BJ (cell line): ENCODE results near the gene CTDSPL. TPM values are rescaled to one million over a fixed set of nuclear protein-coding genes. Genes with fewer than 3 reads are reported as not detected.

ENCODE experiments used
- CTCF ChIA-PET: fragments of 350-600 bp; formaldehyde crosslinking; extraction: SDS; loops from one replicate; lab custom pipeline; 2021; ENCODE audit warnings: antibody characterized with exemption, inconsistent platforms; lab: Yijun Ruan, JAX
- POLR2A ChIA-PET: fragments of 300-600 bp; sonication (Branson Sonifier 250); formaldehyde crosslinking; extraction: SDS; loops from one replicate; lab custom pipeline; 2021; ENCODE audit warnings: antibody characterized with exemption; lab: Charles Lee
- DNase-seq: peaks from one replicate; pipeline ENCODE4 v3.0.0-alpha.2; 2011; ENCODE audit warnings: low read depth
- H3K27me3 ChIP-seq: 2 replicates; pipeline ENCODE4 v1.6.0; 2011; ENCODE audit warnings: low read length; ENCODE audit not compliant: control insufficient read depth, insufficient read depth
- H3K36me3 ChIP-seq: 2 replicates; pipeline ENCODE4 v1.5.1; 2011; ENCODE audit warnings: low read length; ENCODE audit not compliant: control insufficient read depth, insufficient read depth
- H3K4me3 ChIP-seq: 2 replicates; pipeline ENCODE4 v1.5.1; 2011; ENCODE audit warnings: low read depth, mild to moderate bottlenecking, control low read depth, low read length
- polyA plus RNA-seq: library from polyadenylated mRNA; depleted of rRNA; stranded (reverse); fragments of >200 nt; gene quantifications from 2 replicates; pipeline ENCODE4 v1.2.3, GENCODE V29; 2011
- TF ChIP-seq, protein P1 (sequence below): IDR thresholded peaks from 2 replicates; pipeline ENCODE4 v1.5.1; 2011; ENCODE audit warnings: low read depth, mild to moderate bottlenecking, control low read depth, inconsistent platforms, low read length, moderate library complexity; ENCODE audit not compliant: insufficient read depth

Gene CTDSPL
- polyA plus RNA-seq, 1 experiment, result 45.2 TPM

DNA sequence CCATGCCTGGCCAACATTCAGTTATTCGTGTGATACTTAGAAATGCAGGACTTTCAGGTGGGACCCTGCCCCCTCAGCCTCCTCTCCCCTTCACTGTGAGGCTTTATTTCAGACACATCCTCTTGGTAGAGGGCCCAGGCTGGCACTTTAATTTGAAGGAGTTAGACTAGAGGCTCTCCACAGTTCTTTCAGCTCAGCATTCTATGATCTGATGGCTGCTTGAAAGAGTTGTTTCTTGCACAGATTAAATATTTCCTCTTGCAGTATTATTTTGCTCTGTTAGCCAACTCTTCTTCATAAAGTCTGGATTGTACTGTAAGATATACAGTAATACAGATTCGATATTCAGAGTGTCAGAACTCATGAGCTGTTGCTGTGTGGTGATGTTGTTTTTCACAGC lies 35.1 kb downstream of the CTDSPL start:
- Histone ChIP-seq H3K27me3 (no peaks in the 10 kb centered on the region), H3K4me3 (no peak overlapping the region), H3K36me3 (no peaks in the 10 kb centered on the region)
- CTCF ChIA-PET, result interaction anchor here (1.0 to 1.9 kb wide), 3 partner anchors 9 to 17 kb away, joined by 3 to 6 read pairs (median 5); no protein-coding TSS in a partner anchor
- no peak for DNase-seq
- POLR2A ChIA-PET, result no interaction called here
- TF ChIP-seq, protein P1, sequence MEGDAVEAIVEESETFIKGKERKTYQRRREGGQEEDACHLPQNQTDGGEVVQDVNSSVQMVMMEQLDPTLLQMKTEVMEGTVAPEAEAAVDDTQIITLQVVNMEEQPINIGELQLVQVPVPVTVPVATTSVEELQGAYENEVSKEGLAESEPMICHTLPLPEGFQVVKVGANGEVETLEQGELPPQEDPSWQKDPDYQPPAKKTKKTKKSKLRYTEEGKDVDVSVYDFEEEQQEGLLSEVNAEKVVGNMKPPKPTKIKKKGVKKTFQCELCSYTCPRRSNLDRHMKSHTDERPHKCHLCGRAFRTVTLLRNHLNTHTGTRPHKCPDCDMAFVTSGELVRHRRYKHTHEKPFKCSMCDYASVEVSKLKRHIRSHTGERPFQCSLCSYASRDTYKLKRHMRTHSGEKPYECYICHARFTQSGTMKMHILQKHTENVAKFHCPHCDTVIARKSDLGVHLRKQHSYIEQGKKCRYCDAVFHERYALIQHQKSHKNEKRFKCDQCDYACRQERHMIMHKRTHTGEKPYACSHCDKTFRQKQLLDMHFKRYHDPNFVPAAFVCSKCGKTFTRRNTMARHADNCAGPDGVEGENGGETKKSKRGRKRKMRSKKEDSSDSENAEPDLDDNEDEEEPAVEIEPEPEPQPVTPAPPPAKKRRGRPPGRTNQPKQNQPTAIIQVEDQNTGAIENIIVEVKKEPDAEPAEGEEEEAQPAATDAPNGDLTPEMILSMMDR, result no peak

DNA sequence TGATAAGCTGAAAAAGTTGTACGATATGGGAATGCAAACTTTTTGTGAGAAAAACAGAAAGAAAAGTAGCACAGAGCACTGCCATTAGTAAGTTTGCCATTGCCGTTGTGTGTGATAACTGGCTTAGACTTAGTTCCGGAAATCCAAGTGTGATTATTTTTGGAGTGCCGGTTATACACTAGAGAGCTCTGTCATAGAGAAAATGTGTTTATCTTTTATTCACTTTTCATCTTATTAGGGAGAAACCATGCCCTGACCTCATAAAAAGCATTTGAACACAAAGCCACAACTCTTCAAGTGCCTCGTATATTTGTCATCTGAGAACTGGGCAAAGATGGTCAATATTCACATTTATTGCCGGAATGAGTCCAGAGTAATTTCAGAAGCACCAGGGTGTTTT lies 36.1 kb downstream of the CTDSPL start:
- no peaks in the 10 kb centered on the region for H3K27me3 ChIP-seq
- CTCF ChIA-PET, result interaction anchor here (1.6 to 1.9 kb wide), 2 partner anchors 8 to 18 kb away, joined by 5 to 6 read pairs; no protein-coding TSS in a partner anchor
- no peak for DNase-seq
- H3K4me3 ChIP-seq, result no peak overlapping the region
- POLR2A ChIA-PET, result no interaction called here
- H3K36me3 ChIP-seq, result no peaks in the 10 kb centered on the region
- TF ChIP-seq, protein P1, result no peak

DNA sequence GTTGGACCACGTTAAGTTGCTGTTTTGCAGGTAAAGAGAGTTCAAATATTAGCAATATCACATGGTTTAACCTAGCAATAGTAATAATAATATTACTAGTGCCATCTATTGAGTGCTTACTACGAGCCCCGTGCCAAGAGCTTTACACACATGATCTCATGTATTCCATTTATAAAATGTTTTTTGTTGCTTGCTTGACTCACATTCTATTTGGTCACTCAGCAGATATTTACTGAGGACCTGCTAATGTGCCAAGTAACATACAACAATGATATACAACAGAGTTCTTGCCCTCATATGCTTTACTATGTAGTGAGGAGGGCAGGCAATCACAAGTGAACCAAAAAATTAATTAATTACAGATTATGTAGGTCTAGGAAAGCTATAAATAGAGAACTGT lies 36.7 kb downstream of the CTDSPL start:
- ChIA-PET POLR2A (no interaction called here), CTCF (interaction anchor here (1.6 to 1.9 kb wide), 2 partner anchors 8 to 18 kb away, joined by 5 to 6 read pairs; no protein-coding TSS in a partner anchor)
- TF ChIP-seq, protein P1, result no peak
- H3K4me3 ChIP-seq, result no peak overlapping the region
- DNase-seq, result no peak
- H3K36me3 ChIP-seq, result no peaks in the 10 kb centered on the region
- no peaks in the 10 kb centered on the region for H3K27me3 ChIP-seq

DNA sequence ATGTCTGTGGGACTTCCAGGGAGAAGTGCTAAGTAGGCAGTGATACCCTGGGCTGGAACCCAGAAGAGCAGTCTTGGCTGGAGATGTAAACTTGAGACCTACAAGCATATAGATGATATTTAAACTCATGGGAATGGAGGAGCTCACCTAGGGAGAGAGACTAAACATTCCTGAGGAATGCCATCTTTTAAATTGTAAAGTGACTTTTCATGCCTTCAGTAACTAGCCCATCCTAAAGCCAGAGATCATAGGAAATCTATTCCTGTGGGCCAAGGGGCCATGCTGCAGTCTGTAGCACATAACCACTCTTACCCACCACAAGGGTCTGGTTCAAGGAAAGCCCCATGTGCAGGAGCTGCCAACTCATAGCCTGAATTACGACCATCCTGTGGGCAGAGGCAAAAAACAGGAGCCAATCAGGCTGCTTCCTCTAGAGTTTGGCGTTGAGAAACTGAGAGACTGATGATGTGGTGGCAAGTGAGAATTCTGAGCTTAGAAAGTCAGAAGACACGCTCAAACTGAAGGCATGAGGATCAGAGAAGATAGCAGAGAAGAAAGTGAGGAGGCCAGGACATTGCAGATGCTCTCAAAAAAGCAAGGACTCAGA lies 37.5 kb downstream of the CTDSPL start:
- no peak overlapping the region for H3K4me3 ChIP-seq
- no peaks in the 10 kb centered on the region for H3K36me3 ChIP-seq
- no peaks in the 10 kb centered on the region for H3K27me3 ChIP-seq
- no peak for DNase-seq
- ChIA-PET POLR2A (no interaction called here), CTCF (interaction anchor here (0.6 to 1.4 kb wide), 2 partner anchors 10 to 12 kb away, joined by 3 read pairs; no protein-coding TSS in a partner anchor)
- TF ChIP-seq, protein P1, result no peak

DNA sequence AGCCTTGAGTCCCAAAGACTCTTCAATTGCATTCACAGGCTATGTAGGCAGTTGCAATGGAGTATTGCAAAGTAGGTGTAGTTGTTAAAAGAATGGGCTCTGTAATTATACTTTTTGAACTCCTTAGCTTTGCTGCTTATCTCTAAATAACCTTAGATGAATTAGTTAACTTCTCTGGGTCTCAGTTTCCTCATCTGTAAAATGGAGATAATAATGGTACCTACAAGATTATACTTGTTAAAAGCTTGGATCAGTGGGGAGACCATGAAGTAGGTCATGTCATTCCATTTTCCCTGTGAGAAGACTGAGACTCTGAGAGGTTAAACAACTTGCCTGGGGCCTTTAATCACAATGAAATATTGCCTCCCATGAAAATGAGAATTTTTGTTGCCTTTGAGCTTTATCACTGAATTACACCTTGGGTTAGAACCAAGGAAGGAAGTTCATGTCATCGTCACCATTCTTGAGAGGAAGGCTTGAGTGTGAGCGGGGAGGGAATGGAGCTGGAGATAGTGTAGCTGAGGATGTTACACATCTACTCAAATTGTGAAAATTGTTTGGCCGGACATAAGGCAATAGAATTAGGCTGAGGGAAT lies 38.1 kb downstream of the CTDSPL start:
- ChIA-PET CTCF (interaction anchor here (1.4 kb wide), 1 partner anchor 13 kb away, joined by 3 read pairs; no protein-coding TSS in a partner anchor), POLR2A (no interaction called here)
- no peak for DNase-seq
- TF ChIP-seq, protein P1, result no peak
- no peak overlapping the region for H3K4me3 ChIP-seq
- no peaks in the 10 kb centered on the region for H3K27me3 ChIP-seq
- no peaks in the 10 kb centered on the region for H3K36me3 ChIP-seq
